K562 (cell line): ENCODE results near the gene ZKSCAN4. TPM values are rescaled to one million over a fixed set of nuclear protein-coding genes. Genes with fewer than 3 reads are reported as not detected.
A peak's percentile ranks its signal among the peaks of the same experiment; 100 is the strongest.

ENCODE experiments used
- GATAD2A ChIP-seq: fragments of 450-650 bp; IDR thresholded peaks from 2 replicates; pipeline ENCODE4 v1.6.1; 2017
- KAT8 ChIP-seq: fragments of 450-650 bp; IDR thresholded peaks from 2 replicates; pipeline ENCODE4 v1.6.1; 2016; ENCODE audit warnings: low read depth, mild to moderate bottlenecking
- POLR2AphosphoS5 ChIP-seq: IDR thresholded peaks from 2 replicates; pipeline ENCODE4 v1.6.1; 2011; ENCODE audit warnings: mild to moderate bottlenecking, low read depth, low read length, moderate library complexity; ENCODE audit not compliant: control insufficient read depth, insufficient read depth
- PRMT5 ChIP-seq: sonication (generic); formaldehyde crosslinking; IDR thresholded peaks from 2 replicates; pipeline ENCODE4 v1.5.0; 2020; ENCODE audit warnings: missing genetic modification reagents
- SAP30 ChIP-seq: fragments of 200-600 bp; sonication (generic); IDR thresholded peaks from 2 replicates; pipeline ENCODE4 v1.6.1; 2012; ENCODE audit warnings: borderline replicate concordance, low read depth, mild to moderate bottlenecking, moderate library complexity, low read length, control low read depth, inconsistent platforms; ENCODE audit not compliant: insufficient read depth, poor library complexity, severe bottlenecking
- SP1 ChIP-seq: sonication (generic); formaldehyde crosslinking; IDR thresholded peaks from 2 replicates; pipeline ENCODE4 v1.8.1; 2022; ENCODE audit warnings: mild to moderate bottlenecking, missing genetic modification reagents
- TBL1XR1 ChIP-seq, 2 experiments: IDR thresholded peaks; 2 replicates each; pipeline ENCODE4 v1.6.1; 2012; ENCODE audit warnings: improper control_type of control experiment in 2 of 2, low read length in 2 of 2, mild to moderate bottlenecking in 1 of 2
- TEAD1 ChIP-seq, 2 experiments: fragments of 450-650 bp in 1 of 2; sonication (generic) in 1 of 2; formaldehyde crosslinking; IDR thresholded peaks; 2 replicates each; pipeline versions ENCODE4 v1.4.0 to v1.8.0; 2020 to 2022; ENCODE audit warnings: mild to moderate bottlenecking in 2 of 2, missing genetic modification reagents in 1 of 2
- U2AF1 ChIP-seq: fragments of 200-400 bp; formaldehyde crosslinking; optimal IDR thresholded peaks from 2 replicates; pipeline ENCODE3; 2017; ENCODE audit warnings: mild to moderate bottlenecking, low read depth, low read length, moderate library complexity
- ZFX ChIP-seq: sonication (generic); formaldehyde crosslinking; IDR thresholded peaks from 2 replicates; pipeline ENCODE4 v1.8.0; 2022; ENCODE audit warnings: mild to moderate bottlenecking, missing genetic modification reagents, moderate library complexity
- ZNF282 ChIP-seq: sonication (generic); formaldehyde crosslinking; IDR thresholded peaks from 2 replicates; pipeline ENCODE4 v1.8.1; 2023; ENCODE audit warnings: missing genetic modification reagents
- ZNF318 ChIP-seq, 2 experiments: fragments of 450-650 bp; IDR thresholded peaks; 2 replicates each; pipeline ENCODE4 v1.6.1; 2016; ENCODE audit warnings: mild to moderate bottlenecking in 2 of 2, borderline replicate concordance in 1 of 2, low read depth in 1 of 2, moderate library complexity in 1 of 2
- ZNF347 ChIP-seq: fragments of 450-650 bp; formaldehyde crosslinking; IDR thresholded peaks from 2 replicates; pipeline ENCODE4 v1.4.0; 2020; ENCODE audit warnings: low read depth, mild to moderate bottlenecking, moderate library complexity
- ZNF778 ChIP-seq: fragments of 450-650 bp; formaldehyde crosslinking; IDR thresholded peaks from 2 replicates; pipeline ENCODE4 v1.4.0; 2020; ENCODE audit warnings: mild to moderate bottlenecking, moderate library complexity
- polyA plus RNA-seq, 8 experiments: library from polyadenylated mRNA; depleted of rRNA in 4 of 8; stranded (reverse) in 5 of 8; unstranded in 3 of 8; fragments of >200 nt; fragmentation: Nextera tagmentation in 2 of 8; fragmentation: Illumina TruSeq in 1 of 8; extraction: Ambion mirVana in 2 of 8; extraction: Trizol in 1 of 8; gene quantifications; 2 replicates each; pipeline versions ENCODE4 v1.2.1 to v1.2.3, GENCODE V29; 2011 to 2014; ENCODE audit warnings: inconsistent platforms in 1 of 8, missing spikeins in 1 of 8
- total RNA-seq, 7 experiments: library from RNA; depleted of rRNA in 6 of 7; stranded (reverse); fragments of >200 nt in 6 of 7; fragmentation: Illumina TruSeq in 2 of 7; extraction: Trizol in 2 of 7; gene quantifications; 2 replicates each; pipeline versions ENCODE4 v1.2.1 to v1.2.3, GENCODE V29; 2011 to 2021; ENCODE audit warnings: low replicate concordance in 1 of 7
- TF ChIP-seq, protein P1 (sequence below): fragments of 450-650 bp; IDR thresholded peaks from 2 replicates; pipeline ENCODE4 v1.6.1; 2018; ENCODE audit not compliant: partially characterized antibody

The ZKSCAN4 gene
- total and polyA plus RNA-seq, 9 of the 15 experiments (the other 6 are each of a cell fraction or from before 2014, with no cell fraction given) = 1.2 to 5.3 (median 4.7) TPM

DNA sequence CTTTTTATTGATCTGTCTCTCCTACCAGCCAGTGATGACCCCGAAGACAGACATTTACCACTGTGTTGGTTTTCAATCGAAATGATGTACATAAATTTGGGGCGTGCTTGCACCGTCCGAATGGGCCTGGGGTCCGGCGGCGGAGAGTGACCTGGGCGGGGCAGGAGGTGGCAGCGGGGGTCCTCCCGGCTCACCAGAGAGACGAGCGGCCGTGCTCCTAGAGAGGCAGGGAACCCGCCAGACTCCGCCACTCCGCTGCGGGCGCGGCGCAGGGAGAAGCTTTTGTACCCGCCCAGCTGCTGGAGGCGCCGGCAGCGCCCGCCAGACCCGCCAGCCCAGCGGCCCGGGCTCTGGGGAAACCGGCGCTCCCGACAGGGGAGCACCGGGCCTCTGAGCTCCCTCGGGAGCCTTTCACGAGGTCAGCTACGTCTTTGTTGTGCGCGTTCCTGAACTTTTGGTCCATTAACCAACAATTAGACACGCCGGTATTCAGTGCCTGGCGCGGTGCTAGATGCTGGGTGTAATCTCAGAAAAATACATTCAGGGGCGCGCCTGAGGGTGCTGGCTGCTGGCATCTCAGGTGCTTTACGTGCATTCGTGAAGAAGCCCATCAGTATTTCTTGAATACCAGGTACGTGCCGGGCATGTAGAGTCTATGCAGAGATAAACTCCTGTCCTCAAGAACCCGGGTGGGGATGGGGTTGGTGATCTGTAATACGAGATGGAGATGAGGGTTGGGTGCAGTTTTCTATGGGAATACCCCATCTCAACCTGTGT lies 29.4 kb upstream of the ZKSCAN4 start, which contains the start of gene PGBD1 (continued):
- no peak for TF ChIP-seq ZNF318 (IDR thresholded peaks at IDR 0.05; ENCODE audit: borderline replicate concordance in 1 of 2, low read depth in 1 of 2)
- no peak for TF ChIP-seq KAT8
- peak; percentile 52; the same call in 1 of the 2 replicates for TF ChIP-seq GATAD2A
- TF ChIP-seq PRMT5 (CRISPR knock-in tag) = no peak
- TF ChIP-seq ZNF347 = no peak
- peak; percentile 35; the same call in 1 of the 2 replicates for TF ChIP-seq SP1 (CRISPR knock-in tag)
- peak; percentile 67 for TF ChIP-seq U2AF1
- peak; percentile 62 for TF ChIP-seq SAP30
- peak; percentile 7 to 62; a peak in 1 of 4 replicates for TF ChIP-seq TEAD1 (CRISPR knock-in tag; IDR thresholded peaks at IDR 0.05)
- TF ChIP-seq ZFX (CRISPR knock-in tag) = peak; percentile 74
- no peak; a peak in 1 of 4 replicates for TF ChIP-seq TBL1XR1 (IDR thresholded peaks at IDR 0.05; ENCODE audit: low read length in 2 of 2)
- peak; percentile 50; the same call in 1 of the 2 replicates for TF ChIP-seq POLR2AphosphoS5
- TF ChIP-seq, protein P1, sequence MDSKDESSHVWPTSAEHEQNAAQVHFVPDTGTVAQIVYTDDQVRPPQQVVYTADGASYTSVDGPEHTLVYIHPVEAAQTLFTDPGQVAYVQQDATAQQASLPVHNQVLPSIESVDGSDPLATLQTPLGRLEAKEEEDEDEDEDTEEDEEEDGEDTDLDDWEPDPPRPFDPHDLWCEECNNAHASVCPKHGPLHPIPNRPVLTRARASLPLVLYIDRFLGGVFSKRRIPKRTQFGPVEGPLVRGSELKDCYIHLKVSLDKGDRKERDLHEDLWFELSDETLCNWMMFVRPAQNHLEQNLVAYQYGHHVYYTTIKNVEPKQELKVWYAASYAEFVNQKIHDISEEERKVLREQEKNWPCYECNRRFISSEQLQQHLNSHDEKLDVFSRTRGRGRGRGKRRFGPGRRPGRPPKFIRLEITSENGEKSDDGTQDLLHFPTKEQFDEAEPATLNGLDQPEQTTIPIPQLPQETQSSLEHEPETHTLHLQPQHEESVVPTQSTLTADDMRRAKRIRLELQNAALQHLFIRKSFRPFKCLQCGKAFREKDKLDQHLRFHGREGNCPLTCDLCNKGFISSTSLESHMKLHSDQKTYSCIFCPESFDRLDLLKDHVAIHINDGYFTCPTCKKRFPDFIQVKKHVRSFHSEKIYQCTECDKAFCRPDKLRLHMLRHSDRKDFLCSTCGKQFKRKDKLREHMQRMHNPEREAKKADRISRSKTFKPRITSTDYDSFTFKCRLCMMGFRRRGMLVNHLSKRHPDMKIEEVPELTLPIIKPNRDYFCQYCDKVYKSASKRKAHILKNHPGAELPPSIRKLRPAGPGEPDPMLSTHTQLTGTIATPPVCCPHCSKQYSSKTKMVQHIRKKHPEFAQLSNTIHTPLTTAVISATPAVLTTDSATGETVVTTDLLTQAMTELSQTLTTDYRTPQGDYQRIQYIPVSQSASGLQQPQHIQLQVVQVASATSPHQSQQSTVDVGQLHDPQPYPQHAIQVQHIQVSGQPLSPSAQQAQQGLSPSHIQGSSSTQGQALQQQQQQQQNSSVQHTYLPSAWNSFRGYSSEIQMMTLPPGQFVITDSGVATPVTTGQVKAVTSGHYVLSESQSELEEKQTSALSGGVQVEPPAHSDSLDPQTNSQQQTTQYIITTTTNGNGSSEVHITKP = peak; percentile 39
- no peak for TF ChIP-seq ZNF282
- no peak for TF ChIP-seq ZNF778 (CRISPR knock-in tag)
